GM23338 (cell line): Measurements from ENCODE around the gene CYB5R3.

Experiments
- CREB1 ChIP-seq: fragments of 250-450 bp; sonication (Bioruptor Pico); IDR thresholded peaks from 2 replicates; pipeline ENCODE4 v1.5.0; 2020; ENCODE audit warnings: low read depth, mild to moderate bottlenecking, moderate library complexity
- CTCF ChIP-seq, 2 experiments: fragments of 200-600 bp in 1 of 2; sonication (generic) in 1 of 2; conservative IDR thresholded peaks; 2 replicates each; pipeline versions ENCODE4 v1.5.1 to v1.6.1; 2016 to 2017; ENCODE audit warnings: antibody characterized with exemption in 2 of 2, low read depth in 2 of 2, mild to moderate bottlenecking in 2 of 2, moderate library complexity in 1 of 2
- EZH2 ChIP-seq: fragments of 200-600 bp; sonication (generic); IDR thresholded peaks from one replicate; pipeline ENCODE4 v1.8.0; 2017; ENCODE audit warnings: antibody characterized with exemption, mild to moderate bottlenecking, low read depth; ENCODE audit not compliant: unreplicated experiment
- EZH2phosphoT487 ChIP-seq: fragments of 200-600 bp; sonication (generic); IDR thresholded peaks from one replicate; pipeline ENCODE4 v1.8.1; 2018; ENCODE audit warnings: antibody characterized with exemption; ENCODE audit not compliant: unreplicated experiment
- JUNB ChIP-seq: IDR thresholded peaks from one replicate; pipeline ENCODE4 v1.6.1; 2016; ENCODE audit warnings: antibody characterized with exemption; ENCODE audit not compliant: unreplicated experiment
- NANOG ChIP-seq: IDR thresholded peaks from 2 replicates; pipeline ENCODE4 v1.6.1; 2016; ENCODE audit warnings: antibody characterized with exemption, borderline replicate concordance
- POLR2AphosphoS5 ChIP-seq: IDR thresholded peaks from 2 replicates; pipeline ENCODE4 v1.6.1; 2016; ENCODE audit warnings: antibody characterized with exemption, low read depth
- STAT1 ChIP-seq: IDR thresholded peaks from one replicate; pipeline ENCODE4 v1.6.1; 2016; ENCODE audit warnings: antibody characterized with exemption; ENCODE audit not compliant: unreplicated experiment
- ZNF114 ChIP-seq: fragments of 250-450 bp; sonication (Bioruptor Pico); IDR thresholded peaks from 2 replicates; pipeline ENCODE4 v1.5.0; 2020; ENCODE audit warnings: mild to moderate bottlenecking, moderate library complexity
- TF ChIP-seq, protein P1 (sequence below): IDR thresholded peaks from one replicate; pipeline ENCODE4 v1.6.1; 2018; ENCODE audit warnings: antibody characterized with exemption; ENCODE audit not compliant: unreplicated experiment
- TF ChIP-seq, protein P2 (sequence below): IDR thresholded peaks from 2 replicates; pipeline ENCODE4 v1.6.1; 2016; ENCODE audit warnings: antibody characterized with exemption

GRCh38 chr22:42623301-42623751 is 25.9 kb downstream of the CYB5R3 start:
- TF ChIP-seq CTCF (conservative IDR thresholded peaks at IDR 0.05; ENCODE audit: low read depth in 2 of 2) (no peak), POLR2AphosphoS5 (no peak), CREB1 (CRISPR knock-in tag) (no peak), EZH2 (no peak), ZNF114 (no peak), JUNB (no peak), STAT1 (no peak), EZH2phosphoT487 (no peak), NANOG (no peak)
- TF ChIP-seq, protein P1, sequence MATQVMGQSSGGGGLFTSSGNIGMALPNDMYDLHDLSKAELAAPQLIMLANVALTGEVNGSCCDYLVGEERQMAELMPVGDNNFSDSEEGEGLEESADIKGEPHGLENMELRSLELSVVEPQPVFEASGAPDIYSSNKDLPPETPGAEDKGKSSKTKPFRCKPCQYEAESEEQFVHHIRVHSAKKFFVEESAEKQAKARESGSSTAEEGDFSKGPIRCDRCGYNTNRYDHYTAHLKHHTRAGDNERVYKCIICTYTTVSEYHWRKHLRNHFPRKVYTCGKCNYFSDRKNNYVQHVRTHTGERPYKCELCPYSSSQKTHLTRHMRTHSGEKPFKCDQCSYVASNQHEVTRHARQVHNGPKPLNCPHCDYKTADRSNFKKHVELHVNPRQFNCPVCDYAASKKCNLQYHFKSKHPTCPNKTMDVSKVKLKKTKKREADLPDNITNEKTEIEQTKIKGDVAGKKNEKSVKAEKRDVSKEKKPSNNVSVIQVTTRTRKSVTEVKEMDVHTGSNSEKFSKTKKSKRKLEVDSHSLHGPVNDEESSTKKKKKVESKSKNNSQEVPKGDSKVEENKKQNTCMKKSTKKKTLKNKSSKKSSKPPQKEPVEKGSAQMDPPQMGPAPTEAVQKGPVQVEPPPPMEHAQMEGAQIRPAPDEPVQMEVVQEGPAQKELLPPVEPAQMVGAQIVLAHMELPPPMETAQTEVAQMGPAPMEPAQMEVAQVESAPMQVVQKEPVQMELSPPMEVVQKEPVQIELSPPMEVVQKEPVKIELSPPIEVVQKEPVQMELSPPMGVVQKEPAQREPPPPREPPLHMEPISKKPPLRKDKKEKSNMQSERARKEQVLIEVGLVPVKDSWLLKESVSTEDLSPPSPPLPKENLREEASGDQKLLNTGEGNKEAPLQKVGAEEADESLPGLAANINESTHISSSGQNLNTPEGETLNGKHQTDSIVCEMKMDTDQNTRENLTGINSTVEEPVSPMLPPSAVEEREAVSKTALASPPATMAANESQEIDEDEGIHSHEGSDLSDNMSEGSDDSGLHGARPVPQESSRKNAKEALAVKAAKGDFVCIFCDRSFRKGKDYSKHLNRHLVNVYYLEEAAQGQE, result no peak
- TF ChIP-seq, protein P2, sequence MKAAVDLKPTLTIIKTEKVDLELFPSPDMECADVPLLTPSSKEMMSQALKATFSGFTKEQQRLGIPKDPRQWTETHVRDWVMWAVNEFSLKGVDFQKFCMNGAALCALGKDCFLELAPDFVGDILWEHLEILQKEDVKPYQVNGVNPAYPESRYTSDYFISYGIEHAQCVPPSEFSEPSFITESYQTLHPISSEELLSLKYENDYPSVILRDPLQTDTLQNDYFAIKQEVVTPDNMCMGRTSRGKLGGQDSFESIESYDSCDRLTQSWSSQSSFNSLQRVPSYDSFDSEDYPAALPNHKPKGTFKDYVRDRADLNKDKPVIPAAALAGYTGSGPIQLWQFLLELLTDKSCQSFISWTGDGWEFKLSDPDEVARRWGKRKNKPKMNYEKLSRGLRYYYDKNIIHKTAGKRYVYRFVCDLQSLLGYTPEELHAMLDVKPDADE, result no peak
